IMR-90 (cell line): Measurements from ENCODE around the gene CEMP1.
"Not testable (repeated sequence)": the region's sequence is repeated elsewhere in the genome, so short reads cannot be mapped to it uniquely, and the experiment has no call there.

ENCODE experiments used
- BHLHE40 ChIP-seq: fragments of 150-350 bp; IDR thresholded peaks from 2 replicates; pipeline ENCODE4 v1.6.1; 2016; ENCODE audit warnings: mild to moderate bottlenecking, low read depth, low read length
- CEBPB ChIP-seq: IDR thresholded peaks from 2 replicates; pipeline ENCODE4 v1.6.1; 2012; ENCODE audit warnings: low read depth, low read length, improper control_type of control experiment
- CTCF ChIP-seq: conservative IDR thresholded peaks from 2 replicates; pipeline ENCODE4 v1.5.1; 2012; ENCODE audit warnings: mild to moderate bottlenecking, low read depth, low read length, improper control_type of control experiment
- ELK1 ChIP-seq: fragments of 150-350 bp; IDR thresholded peaks from 2 replicates; pipeline ENCODE4 v1.6.1; 2016; ENCODE audit warnings: low read depth, mild to moderate bottlenecking, low read length, moderate library complexity, borderline replicate concordance
- NFE2L2 ChIP-seq: fragments of 150-350 bp; IDR thresholded peaks from 2 replicates; pipeline ENCODE4 v1.6.1; 2016; ENCODE audit warnings: low read depth, mild to moderate bottlenecking, low read length
- POLR2A ChIP-seq: IDR thresholded peaks from 2 replicates; pipeline ENCODE4 v1.6.1; 2012; ENCODE audit warnings: mild to moderate bottlenecking, low read depth, low read length
- RCOR1 ChIP-seq: IDR thresholded peaks from 2 replicates; pipeline ENCODE4 v1.6.1; 2012; ENCODE audit warnings: mild to moderate bottlenecking, low read length, improper control_type of control experiment; ENCODE audit not compliant: insufficient replicate concordance

- TF ChIP-seq CTCF, POLR2A, BHLHE40, ELK1, CEBPB, RCOR1, NFE2L2: not testable (repeated sequence)
These were observed 41.5 kb upstream of the CEMP1 start for GRCh38 chr16:2572704-2573103.
